ENCODE results near the gene MFAP2.
"Not testable (repeated sequence)": the region's sequence is repeated elsewhere in the genome, so short reads cannot be mapped to it uniquely, and the experiment has no call there.

Gene MFAP2

DNA sequence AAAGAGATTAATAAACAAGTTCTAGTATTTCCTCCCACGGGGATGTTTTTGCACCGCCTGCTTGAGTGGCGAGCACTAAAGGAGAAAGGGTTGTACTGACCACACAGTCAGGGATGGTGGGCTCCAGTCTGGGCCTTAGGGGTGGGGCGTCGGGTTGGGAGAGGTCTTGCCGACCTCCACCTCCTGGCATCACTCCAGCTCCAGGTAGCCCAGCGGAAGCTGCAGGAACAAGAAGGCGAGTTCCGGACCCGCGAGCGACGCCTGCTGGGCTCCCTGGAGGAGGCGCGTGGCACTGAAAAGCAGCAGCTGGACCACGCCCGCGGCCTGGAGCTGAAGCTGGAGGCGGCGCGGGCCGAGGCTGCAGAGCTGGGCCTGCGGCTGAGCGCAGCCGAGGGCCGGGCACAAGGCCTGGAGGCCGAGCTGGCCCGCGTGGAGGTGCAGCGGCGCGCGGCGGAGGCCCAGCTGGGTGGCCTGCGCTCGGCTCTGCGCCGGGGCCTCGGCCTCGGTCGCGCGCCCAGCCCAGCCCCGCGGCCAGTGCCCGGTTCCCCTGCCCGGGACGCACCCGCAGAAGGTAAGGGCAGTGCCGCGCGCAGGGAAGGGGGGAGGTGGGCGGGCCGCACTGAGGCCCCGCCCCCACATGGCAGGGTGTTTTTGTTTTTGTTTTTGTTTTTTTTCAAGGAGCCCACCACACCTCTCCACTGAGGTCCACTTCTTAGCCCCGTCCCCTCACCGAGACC is 19.7 kb downstream of the MFAP2 start:
- peak; percentile 80 for DNase-seq

GRCh38 chr1:16958475-16958874 is 21.9 kb downstream of the MFAP2 start:
- no peak for DNase-seq

DNA sequence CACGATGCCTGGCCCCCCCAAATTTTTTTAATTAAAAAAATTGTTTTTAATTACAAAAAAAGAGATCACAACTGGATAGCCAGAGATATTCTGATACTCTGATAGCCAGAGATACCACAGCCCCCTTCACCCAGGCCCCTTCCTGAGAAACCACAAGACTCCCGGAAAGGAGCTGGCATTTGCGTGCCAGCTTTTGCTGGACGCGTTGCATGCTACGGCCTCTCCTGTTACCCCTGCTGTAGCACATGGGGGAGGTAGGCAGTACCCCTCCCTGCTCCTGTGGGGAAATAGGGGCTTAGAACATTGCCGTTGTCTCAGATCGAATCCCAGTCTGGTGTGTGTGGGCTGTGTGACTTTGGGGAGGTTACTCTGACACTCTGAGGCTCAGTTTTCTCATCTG is 22.7 kb downstream of the MFAP2 start:
- no peak for DNase-seq

- DNase-seq, result no peak
These were observed 23.6 kb downstream of the MFAP2 start for GRCh38 chr1:16956775-16957174.

DNA sequence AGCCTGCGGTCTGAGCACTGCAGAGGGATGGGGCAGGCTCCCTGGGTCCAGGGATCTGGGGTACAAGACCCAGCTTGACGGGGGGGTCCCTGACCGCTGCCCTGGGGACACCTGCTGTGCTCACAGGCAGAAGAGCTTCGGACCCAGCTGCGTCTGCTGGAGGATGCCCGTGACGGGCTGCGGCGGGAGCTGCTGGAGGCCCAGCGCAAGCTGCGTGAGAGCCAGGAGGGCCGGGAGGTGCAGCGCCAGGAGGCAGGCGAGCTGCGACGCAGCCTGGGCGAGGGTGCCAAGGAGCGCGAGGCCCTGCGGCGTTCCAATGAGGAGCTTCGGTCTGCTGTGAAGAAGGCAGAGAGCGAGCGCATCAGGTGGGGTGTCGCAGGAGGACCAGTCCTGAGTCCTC is 25.2 kb downstream of the MFAP2 start:
- no peak for DNase-seq

- no peak for DNase-seq
These were observed 25.8 kb downstream of the MFAP2 start for GRCh38 chr1:16954579-16954978.

- DNase-seq, result not testable (repeated sequence)
These were observed 28.0 kb downstream of the MFAP2 start for GRCh38 chr1:16952376-16952775.

DNA sequence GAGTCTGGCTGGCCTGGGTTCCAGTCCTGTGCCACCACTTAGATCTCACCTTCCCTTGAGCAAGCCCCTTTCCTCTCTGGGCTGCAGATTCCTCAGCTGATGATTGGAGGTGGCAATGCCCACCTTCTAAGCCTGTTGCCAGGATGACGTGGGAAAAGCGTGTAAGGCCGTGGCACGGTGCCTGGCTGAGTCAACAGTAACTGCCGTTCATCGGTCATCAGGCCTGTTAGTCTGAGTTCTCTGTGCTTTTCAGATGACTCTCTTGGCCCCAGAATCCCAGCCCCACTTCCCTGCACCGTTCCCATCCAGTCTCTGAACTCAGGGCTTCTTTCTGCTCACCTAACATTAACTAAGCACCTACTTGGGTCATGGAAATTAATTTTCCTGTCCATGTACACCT is 31.4 kb downstream of the MFAP2 start:
- DNase-seq, result not testable (repeated sequence)

DNA sequence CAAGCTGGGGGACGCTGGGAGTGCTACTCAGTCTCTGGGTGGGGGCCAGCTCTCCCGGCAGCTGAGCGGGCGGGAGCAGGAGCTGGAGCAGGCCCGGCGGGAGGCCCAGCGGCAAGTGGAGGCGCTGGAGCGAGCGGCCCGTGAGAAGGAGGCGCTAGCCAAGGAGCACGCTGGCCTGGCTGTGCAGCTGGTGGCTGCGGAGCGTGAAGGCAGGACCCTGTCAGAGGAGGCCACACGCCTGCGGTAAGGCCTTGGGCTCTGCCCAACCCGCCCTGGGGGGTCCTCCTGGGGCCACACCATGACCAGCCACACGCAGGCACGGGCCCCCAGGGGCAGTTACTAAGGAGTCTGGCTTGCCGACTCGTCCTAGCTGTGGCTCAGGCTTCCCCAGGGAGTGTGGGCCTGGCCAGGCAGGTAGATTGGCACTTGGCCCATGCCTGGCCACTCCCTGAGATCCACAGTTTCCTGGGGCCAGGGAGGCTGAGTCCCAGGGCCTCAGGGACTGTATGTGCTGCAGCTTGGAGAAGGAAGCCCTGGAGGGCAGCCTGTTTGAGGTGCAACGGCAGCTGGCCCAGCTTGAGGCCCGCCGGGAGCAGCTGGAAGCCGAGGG is 32.0 kb downstream of the MFAP2 start:
- not testable (repeated sequence) for DNase-seq

DNA sequence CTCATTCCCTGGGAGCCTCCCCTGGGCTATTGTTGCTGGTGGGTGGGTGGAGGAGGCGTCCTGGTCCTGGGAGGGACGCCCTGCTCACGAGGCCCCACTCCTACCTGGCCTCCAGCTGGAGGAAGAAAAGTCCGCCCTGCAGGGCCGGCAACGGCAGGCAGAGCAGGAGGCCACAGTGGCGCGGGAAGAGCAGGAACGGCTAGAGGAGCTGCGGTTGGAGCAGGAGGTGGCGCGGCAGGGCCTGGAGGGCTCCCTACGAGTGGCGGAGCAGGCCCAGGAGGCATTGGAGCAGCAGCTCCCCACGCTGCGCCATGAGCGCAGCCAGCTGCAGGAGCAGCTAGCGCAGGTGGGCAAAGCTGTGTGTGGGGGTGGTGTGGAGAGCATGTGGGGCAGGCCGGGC is 33.8 kb downstream of the MFAP2 start:
- no peak for DNase-seq

DNA sequence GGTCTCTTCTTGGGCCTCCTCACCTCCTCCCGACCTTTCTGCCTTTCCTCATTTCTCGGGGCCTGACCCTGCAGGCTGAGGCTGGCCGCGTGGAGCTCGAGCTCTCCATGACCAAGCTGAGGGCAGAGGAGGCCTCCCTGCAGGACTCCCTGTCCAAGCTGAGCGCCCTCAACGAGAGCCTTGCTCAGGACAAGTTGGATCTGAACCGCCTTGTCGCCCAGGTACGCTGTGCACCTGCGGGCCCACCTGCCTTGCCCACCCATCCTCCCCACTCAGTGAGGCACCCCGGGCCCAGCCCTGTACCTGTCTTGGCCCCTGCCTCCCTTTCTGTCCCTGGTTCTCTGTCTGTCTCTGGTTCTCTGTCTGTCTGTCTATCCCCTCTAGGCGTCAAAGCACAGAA is 34.2 kb downstream of the MFAP2 start:
- not testable (repeated sequence) for DNase-seq

- not testable (repeated sequence) for DNase-seq
These were observed 34.9 kb downstream of the MFAP2 start for GRCh38 chr1:16945512-16945911.

DNA sequence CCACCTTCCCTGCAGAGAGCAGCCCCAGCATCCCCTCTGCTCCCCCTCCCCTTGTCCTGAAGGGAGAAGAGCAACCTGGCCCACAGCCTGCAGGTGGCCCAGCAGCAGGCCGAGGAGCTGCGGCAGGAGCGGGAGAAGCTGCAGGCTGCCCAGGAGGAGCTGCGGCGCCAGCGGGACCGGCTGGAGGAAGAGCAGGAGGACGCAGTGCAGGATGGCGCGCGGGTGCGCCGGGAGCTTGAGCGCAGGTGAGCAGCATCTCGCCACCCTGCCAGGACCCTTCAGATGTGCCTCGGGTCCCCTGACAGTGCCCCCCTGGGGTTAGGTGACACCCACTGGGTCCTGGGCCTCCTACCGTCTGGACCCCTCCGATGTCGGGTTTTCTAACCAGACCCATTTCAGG is 36.4 kb downstream of the MFAP2 start:
- DNase-seq, result no peak

DNA sequence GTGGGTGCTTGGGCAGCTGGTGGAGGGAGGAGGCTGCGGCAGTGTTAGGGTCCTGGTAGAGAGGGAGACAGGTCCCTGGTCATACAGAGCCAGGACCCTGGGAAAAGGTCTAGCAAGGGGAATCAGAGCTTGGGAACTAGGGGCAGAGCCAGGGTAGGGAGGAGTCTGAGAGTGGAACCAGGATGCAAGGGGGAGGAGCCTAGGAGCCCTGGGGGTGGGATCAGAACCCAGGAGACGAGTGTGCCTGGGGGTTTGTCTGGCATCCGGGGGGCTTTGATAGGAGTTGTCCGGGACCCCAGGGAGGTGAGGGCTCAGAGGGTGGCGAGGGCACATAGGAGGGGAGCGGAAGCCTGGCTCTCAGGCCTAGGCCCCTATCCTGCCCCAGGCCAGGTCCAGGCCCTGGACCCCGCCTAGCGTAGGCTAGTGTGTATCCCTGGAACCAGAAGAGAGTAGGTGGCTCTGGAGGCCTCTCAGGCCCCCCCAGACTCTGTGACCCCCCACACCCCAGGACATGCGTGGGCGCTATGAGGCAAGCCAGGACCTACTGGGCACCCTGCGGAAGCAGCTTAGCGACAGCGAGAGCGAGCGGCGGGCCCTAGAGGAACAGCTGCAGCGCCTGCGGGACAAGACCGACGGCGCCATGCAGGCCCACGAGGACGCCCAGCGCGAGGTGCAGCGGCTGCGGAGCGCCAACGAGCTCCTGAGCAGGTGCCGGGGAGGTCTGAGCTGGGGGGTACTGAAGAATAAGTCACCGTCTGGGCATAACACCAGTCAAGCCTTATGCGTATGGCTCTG is 40.8 kb downstream of the MFAP2 start:
- DNase-seq, result not testable (repeated sequence)

- DNase-seq, result no peak
These were observed 41.8 kb downstream of the MFAP2 start for GRCh38 chr1:16938351-16939321.

GRCh38 chr1:16936580-16936979 is 43.8 kb downstream of the MFAP2 start:
- not testable (repeated sequence) for DNase-seq

DNA sequence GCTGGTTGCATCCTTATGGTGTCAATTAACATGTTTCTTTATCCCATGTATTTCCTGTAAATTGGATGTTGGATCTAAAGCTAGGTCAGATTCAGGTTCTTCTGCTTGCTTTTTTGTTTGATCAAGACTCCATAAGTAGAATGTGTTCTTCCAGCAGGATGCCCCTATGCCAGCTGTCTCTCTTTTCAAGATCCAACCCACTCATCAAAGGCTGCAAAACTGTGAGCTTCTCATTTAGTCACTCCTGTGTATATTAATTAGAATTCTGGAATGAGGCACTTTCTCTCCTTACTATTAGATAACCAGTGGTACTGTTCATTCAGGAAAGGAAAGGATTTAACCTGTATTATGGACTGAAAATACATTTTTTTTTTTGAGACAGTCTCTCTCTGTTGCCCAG is 46.5 kb downstream of the MFAP2 start:
- not testable (repeated sequence) for DNase-seq

DNA sequence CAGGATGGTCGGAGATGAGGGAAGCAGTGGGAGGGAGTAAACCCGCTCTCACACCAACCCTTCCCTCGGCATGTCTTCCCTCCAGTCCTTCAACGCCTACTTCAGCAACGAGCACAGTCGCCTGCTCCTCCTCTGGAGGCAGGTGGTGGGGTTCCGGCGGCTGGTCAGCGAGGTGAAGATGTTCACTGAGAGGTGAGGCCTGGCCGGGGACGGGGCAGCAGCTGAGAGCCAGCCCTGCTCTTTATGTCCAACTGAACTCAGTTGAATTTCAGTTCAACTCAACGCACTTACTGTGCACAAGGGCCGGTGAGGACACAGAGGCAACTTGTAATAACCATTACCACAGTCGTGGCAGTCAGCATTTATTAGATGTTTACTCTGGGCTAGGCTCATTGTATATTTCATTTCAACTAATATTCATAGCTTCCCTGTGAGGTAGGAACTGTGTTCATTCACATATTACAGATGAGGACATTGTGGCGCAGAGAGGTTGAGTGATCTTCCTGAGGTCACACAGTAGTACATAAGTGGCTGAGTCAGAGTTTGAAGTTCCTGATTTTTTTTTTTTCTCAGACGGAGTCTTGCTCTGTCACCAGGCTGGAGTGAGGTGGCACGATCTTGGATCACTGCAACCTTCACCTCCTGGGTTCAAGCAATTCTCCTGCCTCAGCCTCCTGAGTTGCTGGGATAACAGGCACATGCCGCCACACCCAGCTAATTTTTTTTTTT is 49.0 kb downstream of the MFAP2 start:
- not testable (repeated sequence) for DNase-seq

DNA sequence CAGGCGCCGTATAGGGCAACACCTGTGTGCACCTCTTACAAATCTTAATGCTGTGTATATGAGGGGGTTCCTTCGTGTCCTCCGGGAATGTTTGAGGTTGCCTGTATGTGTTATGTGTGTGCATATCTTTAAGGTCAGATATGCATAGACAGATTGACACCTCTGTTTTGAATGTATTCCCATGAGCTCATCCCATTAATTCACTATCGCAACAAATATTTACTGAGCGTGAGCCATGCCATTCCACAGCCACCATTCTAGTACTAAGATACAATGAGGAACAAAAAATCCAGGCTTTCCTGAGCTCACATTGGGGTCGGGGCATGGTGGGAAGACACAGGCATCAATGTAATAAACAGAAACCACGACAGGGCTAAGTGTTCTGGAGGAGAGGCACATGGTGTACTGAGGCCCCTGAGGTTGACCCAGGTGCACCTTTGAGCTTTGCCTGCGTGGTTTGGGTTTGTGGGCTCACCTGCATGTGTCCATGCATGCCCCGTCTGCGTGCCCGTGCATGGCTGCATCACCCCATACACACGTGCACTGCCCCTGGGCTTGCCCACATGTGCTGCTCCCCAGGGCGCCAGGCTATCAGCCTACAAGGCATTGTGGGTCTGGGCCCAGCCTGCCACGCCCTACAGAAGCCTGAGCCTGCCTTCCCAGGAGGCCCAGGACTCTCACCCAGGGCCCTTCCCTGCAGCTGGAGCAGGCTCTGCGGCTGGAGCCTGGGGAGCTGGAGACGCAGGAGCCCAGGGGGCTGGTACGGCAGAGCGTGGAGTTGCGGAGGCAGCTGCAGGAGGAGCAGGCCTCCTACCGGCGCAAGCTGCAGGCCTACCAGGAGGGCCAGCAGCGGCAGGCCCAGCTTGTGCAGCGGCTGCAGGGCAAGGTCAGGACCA is 51.0 kb downstream of the MFAP2 start:
- DNase-seq, result not testable (repeated sequence)

DNA sequence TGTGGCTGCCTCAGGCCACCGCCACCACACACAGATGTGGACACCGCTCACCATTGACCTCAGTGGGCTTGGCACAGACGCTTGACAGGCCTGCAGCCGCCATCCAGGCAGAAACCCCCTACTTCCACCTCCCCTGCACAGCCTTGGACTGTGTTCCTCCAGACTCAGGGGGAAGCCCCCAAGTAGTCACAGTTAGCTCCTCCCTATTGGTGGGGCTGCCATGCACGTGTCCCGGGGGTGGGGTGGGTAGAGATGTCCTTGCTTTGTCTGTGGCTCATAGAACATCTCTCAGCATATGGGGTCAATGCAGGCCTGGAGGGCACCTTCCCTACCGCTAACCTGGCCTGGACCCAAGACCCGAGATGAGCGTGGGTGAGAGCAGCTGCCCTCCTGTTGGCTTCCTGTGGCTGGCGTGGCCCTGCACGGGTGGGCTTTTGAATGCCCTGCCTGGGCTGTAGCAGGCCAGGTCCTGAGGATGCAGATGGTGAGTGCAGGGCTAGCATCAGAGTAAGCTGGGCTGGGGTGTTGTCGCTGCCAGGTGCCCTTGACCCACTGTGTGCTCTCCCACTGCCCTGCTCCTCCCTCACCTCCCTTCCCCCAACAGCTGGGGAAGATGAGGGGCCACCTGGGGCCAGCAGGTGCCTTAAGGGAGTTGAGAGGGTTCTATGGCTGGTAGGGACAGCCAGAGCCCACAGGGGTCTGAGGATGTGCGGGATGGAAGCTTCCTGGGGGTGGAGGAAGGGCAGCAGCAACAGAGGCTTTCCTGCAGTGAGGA is 52.5 kb downstream of the MFAP2 start:
- no peak for DNase-seq

Measured in fibroblast of skin of scalp (primary cell).